Muscle of back (tissue), 13 donors: ENCODE data around the gene FMO1. TPM values are rescaled to one million over a fixed set of nuclear protein-coding genes. Genes with fewer than 3 reads are reported as not detected.
"Not testable (repeated sequence)": the region's sequence is repeated elsewhere in the genome, so short reads cannot be mapped to it uniquely, and the experiment has no call there.

Source experiments
- DNase-seq, 3 donors: peaks; one replicate each; pipeline versions ENCODE4 v3.0.0 to v3.0.0-alpha.2; 2013
- long read RNA-seq, 9 donors: transcript quantifications; one replicate each; lab custom pipeline, GENCODE V29; 2026
- polyA plus RNA-seq, 10 donors: library from polyadenylated mRNA; unstranded; fragments of 120-200 nt; gene quantifications; one replicate each; pipeline ENCODE4 v1.2.1, GENCODE V29; 2013; ENCODE audit not compliant: insufficient read length in 10 of 10

The FMO1 gene, protein sequence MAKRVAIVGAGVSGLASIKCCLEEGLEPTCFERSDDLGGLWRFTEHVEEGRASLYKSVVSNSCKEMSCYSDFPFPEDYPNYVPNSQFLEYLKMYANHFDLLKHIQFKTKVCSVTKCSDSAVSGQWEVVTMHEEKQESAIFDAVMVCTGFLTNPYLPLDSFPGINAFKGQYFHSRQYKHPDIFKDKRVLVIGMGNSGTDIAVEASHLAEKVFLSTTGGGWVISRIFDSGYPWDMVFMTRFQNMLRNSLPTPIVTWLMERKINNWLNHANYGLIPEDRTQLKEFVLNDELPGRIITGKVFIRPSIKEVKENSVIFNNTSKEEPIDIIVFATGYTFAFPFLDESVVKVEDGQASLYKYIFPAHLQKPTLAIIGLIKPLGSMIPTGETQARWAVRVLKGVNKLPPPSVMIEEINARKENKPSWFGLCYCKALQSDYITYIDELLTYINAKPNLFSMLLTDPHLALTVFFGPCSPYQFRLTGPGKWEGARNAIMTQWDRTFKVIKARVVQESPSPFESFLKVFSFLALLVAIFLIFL
- polyA plus RNA-seq: 10 to 100 TPM in 3 of 10 donors, 1 to 10 TPM in 7; 6.4 to 12.7 (median 9.4) TPM
- long read RNA-seq, donor 1: 0 reads
- long read RNA-seq, donor 2, partial matches to known transcripts: 0 of 1 reads
- long read RNA-seq, donor 2, other reads (novel, unspliced or antisense): 0 of 1 reads
- long read RNA-seq, donor 3: 0 reads
- long read RNA-seq, donor 4, partial matches to known transcripts: 0 of 2 reads
- long read RNA-seq, donor 4, other reads (novel, unspliced or antisense): 0 of 2 reads
- long read RNA-seq, donor 5, partial matches to known transcripts: 0 of 2 reads
- long read RNA-seq, donor 5, other reads (novel, unspliced or antisense): 0 of 2 reads
- long read RNA-seq, donor 6, transcript FMO1-201 (8 exons, 2,160 nt): major isoform, 6 of 6 reads
- long read RNA-seq, donor 6, partial matches to known transcripts: 0 of 6 reads
- long read RNA-seq, donor 6, other reads (novel, unspliced or antisense): 0 of 6 reads
- long read RNA-seq, donor 7: 0 reads
- long read RNA-seq, donor 8, partial matches to known transcripts: 0 of 1 reads
- long read RNA-seq, donor 8, other reads (novel, unspliced or antisense): 0 of 1 reads
- long read RNA-seq, donor 9: 0 reads

DNA sequence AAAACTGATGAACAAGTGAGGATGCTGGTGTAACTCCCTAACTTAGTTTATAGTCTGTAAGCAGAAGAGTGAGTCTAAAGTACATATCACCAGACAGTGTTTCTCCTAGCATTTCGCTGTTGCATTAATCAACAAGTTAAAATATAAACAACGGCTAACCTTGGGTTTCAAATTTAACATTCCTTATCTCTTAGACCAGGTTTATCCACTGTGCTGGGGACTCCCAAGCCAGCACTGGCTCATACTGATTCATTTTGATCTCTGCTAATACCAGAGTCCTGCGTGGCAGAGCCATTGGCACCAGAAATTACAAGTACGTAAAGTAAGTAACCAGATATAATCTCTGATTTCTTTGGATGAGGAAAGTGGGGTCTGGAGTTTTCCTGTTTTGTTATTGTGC, at the start of gene FMO1:
TSS of gene FMO1 (plus strand) at position 193 of the 400 bp plus-strand sequence. CDS start 9,594 bp downstream, outside the sequence.
- no peak for DNase-seq

DNA sequence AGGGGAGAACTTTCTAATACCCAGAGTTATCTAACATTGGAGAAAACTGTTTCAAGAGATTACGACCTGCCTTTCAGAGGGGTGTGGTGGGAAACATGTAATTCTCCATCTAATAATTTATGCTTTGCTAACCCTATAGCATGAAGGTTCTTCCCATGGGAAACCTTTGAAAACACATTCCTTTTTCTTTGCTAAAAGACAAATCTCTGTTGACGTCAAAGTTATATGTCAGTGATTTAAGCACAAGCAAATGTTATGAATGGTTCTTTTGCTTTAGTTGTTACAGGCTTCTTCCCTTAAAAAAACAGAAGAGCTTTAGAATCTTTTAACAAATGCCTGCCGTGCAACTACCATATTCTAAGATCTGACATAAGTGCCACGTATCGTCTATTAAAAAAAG, 44.0 kb upstream of the FMO1 start:
- DNase-seq: no peak

DNA sequence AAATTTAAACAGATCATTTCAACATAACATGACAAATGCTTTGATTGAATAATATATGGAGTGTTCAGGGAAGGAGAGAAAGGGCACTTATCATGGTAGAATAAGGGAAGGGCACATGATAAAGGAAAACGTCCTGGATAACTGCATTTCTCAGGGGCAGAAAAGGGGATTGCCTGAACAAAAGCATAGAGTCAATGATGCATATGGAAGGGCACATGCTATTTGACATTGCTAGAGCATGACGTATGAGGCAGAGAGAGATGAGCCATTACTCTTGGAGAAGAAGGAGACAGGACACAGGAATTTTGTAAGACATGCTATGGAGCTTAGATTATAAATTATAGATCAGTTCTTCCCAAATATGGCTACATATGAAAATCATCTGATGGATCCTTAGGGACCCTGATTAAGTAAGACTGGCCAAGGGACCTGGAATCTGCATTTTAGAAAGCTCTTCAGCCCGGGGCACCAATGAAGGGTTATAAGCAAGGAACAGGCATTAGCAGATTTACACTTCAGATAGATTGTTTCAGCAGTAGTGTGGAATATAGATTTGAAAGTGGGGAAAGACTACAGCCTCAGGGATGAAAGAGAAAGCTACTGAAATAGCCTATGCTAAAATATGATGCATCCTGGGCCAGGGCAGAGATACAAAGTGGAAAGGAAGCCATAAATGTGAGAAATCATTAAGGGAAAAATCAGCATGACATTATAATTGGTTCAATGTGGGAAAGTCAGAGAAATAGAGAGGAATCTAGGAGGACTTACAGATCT, 41.9 kb upstream of the FMO1 start:
- DNase-seq: no peak

DNA sequence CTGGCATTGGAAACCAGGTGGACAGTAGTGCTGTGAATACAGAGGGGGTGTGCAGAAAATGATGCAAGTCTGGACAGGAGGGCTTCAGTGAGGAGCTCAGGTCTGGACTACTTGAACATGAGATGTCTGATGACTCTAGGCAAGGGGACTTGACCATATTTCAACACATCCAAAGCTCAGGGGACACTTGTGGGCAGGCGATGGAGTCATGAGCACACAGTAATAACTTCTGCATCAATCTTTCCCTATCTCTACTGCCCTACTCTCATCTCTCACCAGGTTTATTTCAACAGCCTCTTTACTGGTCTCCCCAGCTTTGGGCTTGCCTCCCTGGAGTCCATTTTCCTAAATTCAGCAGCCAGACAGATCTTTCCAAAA, 41.3 kb upstream of the FMO1 start:
- no peak for DNase-seq

DNA sequence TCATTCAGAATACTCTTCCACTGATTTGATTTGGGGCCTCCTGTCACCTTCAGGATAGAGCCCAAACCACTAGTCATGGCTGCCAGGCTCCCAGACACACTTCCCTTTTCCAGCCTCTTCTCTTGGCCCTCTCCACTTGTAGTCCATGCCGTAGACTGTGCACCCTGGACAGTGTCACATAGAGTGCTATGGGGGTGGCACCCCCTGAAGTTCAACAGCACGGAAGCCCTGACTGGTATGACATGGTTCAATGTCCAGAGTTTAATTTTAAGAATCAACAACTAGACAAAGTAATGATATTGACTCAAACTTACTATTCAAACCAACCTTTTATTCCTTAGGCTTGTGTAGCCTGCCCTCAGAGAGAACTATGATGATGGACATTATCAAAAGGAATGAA, 40.9 kb upstream of the FMO1 start:
- no peak for DNase-seq

DNA sequence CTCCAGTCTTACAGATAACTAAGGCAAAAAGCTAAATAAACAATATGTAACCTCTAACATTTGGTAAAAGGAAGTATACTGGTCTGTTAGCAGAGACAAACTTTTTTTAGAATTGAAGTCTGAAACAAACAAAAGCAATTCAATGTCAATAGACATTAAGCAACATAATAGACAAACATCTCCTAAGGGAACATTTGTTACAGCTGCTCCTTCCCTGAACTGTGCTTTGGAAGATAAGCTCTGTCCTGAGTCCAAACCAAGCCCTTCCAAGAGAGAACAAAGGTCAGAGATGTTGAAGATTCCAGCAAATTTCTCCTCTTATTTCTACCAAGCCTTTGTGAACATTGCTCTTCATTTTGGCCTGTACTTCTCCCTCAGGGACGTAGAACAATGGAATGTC, 37.9 kb upstream of the FMO1 start:
- DNase-seq: peak; percentile 71 to 89 (median 78)

DNA sequence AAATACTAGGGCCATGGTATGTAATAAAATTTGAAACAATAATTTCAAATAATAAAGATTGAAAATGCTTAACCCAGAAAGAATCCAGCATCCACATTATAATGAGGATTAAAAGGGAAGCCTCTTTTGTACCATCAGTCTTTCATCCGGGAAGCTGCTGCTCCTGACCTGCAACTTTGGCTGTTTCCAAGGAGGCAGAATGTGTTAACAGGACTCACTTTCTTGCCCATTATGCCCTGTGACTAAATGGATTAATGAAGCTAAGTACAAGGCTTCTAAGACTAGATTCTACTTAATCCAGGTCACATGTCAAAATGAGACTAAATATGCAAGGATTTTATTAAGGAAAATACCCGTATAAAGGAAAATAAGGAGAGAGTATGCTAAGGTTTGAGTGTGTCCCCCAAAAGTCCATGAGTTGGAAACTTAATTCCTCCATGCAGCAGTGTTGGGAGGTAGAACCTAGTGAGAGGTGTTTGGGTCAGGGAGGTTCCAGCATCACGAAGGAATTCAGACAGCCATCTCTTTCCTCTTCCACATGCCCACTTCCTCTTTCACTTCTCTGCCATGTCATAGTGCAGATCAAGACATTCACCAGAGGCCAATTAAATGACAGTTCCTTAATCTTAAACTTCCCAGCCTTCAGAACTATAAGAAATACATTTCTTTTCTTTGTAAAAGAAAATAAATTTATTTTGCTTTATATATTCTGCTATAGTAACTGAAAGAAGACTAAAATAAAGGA, 35.5 kb upstream of the FMO1 start:
- DNase-seq: no peak

DNA sequence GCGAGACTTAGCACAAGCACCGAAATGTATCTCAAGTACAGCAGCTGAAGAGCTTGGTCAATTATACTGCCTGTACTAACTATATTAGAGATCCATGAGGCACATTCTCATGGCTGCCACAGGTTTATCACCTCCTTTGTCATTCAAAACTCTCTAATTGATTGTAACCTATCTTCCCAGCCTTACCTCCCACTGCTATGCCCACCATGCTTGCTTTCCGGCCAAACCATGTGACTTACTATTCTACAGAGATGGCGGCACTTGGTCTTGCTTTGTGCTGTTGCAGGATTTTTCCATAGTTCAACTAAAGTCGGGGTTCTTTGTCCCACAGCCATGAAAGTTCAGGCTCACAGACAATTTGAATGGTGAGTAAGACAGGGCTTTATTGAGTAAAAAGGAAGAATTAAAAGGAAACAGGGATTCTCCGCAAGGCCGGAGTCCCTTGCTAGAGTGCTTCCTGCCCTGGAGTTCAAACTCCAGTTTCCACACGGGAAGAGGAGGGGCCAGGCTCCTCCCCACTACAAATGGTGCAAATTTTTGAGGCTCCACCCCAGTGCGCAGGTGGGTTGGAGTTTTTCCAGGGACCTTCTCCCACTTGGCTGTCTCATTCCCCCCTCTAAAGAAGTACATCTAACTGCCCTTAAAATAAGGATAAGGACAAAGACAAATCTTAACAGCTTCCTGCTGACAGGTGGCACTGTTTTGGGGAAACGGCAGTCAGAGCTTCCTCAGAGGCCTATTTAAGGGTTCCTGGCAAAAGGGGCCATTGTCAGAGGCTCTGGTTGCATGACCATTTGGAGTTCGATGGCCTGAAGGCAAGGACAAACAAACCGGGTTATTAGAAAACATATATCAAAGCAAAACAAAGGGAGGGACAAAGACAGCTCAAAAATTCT, 34.5 kb upstream of the FMO1 start:
- no peak for DNase-seq

DNA sequence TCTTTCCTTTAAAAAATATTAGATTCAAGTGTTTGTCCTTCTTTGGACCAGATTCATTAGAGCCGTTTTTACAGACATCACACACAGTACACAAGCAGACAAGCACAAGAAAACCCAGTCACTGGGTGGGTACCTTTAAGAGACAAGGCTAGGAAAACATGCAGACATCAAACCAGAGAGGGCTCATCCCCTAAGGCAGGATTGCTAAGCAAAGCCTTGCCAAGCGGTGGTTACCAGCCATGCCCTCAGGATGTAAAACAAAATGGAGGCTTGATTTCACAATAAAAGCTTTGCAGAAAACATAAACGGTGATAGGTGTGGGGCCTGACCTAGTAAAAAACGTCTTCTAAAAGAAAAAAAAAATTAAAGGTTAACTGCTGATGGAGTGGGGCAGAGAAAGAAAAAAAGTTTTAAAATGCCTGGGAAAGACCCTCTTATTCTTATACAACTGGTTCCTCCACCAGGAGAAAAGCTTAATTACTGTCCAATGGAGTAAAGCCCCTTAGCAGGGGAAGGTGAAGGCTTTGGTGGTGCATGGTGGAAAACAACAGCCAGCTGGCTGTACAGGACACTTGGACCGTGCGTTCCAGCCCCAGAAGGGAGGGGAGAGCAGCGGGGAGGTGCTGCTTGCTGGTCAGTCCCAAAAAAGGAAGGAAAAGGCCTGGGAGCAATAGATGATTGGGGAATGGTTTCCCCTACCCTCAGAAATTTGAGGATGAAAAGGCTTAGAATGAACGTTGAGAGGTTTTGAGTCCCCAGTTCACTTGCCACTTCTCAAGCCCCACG, 30.4 kb upstream of the FMO1 start:
- peak in 1 of 3 donors; percentile 29 for DNase-seq

DNA sequence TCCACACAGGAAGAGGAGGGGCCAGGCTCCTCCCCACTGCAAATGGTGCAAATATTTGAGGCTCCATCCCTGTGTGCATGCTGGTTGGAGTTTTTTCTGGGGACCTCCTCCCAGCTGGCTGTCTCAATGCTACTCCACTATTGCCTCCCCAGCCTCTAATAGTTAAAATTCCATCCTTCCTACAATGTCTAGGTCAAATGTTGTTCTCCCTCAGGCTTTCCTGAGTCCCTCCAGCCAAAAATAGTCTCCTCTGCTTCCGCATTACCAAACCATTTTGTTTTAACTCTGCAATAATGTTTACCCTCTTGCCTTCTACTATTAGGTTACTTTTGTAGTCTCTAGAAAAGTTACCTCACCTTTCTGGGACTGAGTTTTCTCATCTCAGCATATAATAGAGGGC, 29.6 kb upstream of the FMO1 start:
- DNase-seq: peak in 1 of 3 donors; percentile 42

DNA sequence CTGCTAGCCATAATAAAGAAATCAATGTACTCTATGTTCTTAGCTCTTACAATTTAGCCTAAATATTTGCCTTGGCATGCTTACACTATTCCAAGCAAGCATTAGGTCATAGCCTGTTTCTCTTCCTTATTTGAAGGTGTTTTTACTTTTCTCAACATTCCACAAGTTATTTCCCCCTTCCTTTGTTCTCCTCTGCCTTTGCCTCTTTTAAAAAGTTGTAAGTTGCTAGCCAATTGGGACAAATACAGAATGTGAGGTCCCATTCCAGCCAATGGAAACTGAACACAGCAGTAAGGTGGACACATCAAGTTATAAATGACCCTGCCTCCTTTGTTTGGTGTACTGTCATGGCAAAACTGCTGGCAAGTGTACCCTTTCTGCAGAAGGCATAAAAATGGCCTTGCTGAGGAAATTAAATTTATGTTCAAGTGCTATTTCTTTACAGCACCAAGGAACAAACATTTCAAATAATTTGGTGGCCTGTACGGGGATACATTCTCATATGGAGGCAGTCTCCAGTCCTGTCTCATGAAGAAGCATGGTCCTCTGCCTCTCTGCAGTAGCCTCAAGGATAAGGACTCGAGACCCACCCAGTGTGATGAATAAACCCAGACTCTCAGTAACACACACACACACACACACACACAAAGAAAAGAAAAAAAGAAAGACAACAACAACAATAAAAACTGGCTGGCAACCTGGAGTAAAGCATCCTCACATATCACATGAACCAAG, 28.8 kb upstream of the FMO1 start:
- DNase-seq: peak in 1 of 3 donors; percentile 21

DNA sequence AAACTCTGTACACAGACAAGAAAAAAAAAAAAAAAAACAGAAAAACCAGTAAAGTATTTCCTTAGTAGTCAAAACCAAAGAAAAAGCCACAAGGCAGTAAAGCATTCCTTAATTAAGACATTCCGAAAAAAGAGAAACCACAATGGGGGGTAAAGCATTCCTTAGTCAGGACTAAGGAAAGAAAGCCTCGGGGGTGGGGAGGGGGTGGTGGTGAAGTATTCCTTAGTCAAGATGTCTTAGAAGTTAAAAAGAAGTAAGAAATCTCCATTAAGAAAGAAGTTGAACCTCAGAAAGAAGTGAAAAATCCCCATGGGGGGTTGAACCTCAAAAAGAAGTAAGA, 28.2 kb upstream of the FMO1 start:
- peak in 1 of 3 donors; percentile 91 for DNase-seq

DNA sequence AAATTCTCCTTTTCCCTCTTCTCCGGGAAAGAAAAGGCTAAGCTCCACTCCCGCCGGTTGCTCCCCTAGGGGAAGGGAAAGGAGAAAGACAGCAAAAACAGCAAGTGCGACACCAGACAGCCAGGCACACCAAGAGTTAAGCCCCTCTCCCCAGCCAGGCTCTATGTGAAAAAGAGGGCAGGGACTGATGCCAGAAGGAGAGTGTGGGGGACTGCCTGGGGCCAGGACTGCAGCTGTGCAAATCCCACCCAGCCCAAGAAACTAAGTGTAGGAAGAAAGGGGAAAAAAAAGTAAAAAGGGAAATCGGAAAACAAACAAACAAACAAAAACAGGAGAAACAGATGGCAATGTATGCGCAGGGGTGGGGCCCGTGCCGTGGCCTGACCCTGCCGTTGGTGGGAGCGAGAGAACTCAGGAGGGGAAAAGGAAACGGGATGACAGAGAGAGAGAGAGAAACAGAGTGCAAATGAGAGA, 27.7 kb upstream of the FMO1 start:
- peak; percentile 77 to 94 (median 82) for DNase-seq

DNA sequence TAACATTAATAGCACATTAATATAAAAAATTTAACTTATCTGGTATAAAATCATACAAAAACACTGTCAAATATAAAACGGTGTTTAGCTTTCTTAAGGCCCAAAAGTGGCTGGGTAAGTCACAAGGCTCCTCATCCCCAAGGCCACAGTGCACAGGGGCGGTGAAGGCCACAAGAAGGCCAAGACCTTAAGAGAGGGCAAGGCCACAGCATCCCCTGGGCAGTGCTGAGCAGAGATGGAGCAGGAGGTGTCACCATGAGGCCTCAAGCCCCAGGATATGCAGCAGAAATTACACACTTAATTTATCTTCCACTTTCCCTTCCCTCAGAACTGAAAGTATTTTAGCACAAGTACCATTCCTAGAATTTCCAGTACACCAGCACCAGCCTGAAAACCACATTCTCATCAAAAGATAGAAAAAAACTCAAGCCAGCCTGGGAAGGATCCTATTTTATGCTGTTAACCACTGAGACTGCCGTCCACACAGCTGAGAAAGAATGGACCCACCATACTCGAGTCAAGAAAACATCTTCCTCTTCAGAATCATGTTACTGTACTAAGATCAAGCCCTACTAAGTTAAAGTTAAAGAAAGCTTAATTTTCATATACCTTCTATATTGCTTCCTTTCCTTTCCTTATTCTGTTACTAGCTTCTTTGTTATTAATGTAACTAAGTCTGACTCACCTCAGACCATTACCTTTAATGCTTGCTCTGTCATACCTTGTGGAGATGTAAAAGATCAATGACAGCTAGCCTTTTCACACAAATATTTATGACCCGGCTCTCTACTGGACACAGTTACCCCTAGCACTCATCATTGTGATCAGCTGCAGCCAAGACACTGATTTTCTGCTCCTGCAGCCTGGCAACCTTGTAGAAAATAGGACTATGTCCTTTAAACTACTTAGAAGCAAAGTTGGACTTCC, 26.4 kb upstream of the FMO1 start:
- no peak for DNase-seq

DNA sequence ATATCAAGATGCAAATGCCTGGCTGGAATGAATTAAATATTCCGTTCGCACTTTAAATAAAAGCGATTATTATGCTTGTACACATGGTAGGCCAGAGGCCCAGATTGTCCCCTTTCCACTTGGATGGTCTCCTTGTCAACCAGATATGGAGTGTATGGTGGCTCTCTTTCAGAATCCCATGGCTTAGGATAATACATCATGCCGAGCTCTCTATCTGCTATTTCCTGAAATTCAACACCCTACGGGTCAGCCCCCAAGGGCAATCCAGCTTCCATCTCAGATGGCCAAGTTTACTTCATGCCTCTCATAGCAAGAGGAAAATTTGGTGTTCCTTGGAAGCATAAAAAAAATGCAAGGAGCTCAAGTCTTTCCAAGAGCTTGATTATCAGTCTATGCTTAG, 25.4 kb upstream of the FMO1 start:
- DNase-seq: peak in 1 of 3 donors; percentile 54

DNA sequence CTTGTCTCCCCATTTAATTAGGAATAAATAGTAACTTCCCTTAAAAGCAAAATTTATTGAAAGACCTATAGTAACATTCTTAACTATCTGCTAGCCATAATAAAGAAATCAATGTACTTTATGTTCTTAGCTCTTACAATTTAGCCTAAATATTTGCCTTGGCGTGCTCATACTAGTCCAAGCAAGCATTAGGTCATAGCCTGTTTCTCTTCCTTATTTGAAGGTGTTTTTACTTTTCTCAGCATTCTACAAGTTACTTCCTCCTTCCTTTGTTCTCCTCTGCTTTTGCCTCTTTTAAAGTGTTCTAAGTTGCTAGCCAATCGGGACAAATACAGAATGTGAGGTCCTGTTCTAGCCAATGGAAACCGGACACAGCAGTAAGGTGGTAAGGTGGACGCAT, 24.0 kb upstream of the FMO1 start:
- not testable (repeated sequence) for DNase-seq
